Islet precursor cell (in vitro differentiated cells): Measurements from ENCODE around the gene TMEM86B.
A peak's percentile ranks its signal among the peaks of the same experiment; 100 is the strongest.

Experiments
- DNase-seq: peaks from one replicate; pipeline ENCODE4 v3.0.0-alpha.2; 2018

TMEM86B gene, protein sequence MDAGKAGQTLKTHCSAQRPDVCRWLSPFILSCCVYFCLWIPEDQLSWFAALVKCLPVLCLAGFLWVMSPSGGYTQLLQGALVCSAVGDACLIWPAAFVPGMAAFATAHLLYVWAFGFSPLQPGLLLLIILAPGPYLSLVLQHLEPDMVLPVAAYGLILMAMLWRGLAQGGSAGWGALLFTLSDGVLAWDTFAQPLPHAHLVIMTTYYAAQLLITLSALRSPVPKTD

GRCh38 chr19:55228403-55229031 is at the start of gene TMEM86B:
Gene TMEM86B (minus strand): TSS chr19:55228763. CDS start chr19:55228741, 22 bp downstream.
- DNase-seq = no peak

DNA sequence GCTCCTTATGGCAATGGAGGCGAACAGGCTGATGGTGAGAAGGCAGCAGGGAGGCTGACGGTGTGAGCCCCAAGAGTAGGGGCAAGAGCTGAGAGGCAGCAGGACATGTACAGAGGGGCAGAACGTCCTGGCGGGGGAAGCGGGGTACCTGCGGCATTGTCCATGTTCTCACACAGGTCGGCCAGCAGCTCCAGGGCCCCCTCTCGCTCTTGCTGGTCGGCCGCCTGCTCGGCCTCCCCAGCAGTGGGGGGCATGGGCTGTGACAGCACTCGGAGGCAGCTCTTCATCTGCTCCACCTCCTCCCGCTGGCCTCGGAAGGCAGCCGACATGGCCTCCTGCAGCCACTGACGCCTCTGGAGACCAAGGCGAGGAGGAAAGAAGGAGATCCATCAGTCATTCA is 48.9 kb upstream of the TMEM86B start:
- no peak for DNase-seq

DNA sequence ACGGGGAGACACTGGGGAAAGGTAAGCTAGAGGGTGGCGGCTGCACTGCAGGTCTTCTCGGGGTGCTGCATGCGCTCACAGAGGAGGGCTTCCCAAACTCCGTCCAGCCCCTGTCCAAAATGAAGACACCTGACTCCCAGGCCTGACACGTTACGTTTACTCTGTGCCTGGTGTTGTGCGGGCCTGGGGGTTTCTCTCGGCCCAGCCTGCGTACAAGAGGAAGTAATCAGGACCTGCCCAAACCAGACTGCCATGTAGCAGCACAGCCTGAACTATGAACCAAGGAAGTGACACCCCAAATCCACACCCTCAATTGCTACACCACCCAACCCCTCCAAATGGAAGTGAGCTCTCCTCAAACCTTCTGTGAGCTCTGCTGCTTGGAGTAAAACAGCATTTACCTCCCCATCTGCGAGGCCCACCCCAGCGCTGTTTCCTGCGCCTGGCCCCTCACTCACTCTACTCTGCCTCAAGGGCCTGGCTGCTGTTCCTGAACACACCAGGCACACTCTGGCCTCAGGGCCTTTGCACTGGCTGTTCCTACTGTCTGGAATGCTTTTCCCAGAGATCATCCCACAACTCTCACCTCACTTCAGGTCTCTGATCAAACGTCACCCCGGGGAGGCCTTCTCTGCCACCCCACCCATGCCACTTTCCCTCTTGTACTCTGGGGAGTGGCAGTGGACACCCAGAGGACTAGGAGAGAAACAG is 48.3 kb upstream of the TMEM86B start:
- no peak for DNase-seq

DNA sequence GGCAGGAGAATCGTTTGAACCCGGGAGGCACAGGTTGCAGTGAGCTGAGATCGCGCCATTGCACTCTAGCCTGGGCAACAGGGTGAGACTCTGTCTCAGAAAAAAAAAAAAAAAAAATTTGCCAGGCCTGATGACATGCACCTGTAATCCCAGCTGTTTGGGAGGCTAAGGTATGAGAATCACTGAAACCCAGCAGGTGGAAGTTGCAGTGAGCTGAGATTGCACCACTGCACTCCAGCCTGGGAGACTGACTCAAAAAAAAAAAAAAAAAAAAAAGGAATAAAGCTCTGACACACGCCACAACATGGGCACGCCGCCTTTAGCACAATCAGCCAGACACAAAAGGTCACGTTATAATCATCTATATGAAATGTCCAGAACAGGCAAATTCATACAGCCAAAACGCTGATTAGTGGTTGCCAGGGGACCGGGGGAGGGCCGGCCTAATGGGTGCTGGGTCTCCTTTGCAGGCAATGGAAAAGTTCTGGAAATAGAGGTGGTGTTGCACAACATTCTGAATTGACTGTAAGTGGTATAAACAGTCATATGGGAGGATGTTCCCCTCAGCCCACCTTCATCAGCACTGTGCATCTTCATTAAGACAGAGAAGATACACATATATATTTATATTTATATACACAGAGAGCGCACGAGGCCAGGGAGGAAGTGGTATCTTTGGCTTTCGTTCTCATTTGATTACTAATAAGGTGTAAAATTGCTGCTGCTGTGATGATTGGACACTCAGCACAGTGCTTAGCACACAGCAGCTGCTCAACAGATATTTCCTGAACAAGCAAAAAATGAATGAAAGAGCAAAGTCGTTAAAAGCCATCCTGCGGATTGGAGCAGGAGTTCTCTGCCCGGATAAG is 47.5 kb upstream of the TMEM86B start:
- no peak for DNase-seq

- no peak for DNase-seq
Observed at GRCh38 chr19:55273978-55274707, 45.6 kb upstream of the TMEM86B start.

DNA sequence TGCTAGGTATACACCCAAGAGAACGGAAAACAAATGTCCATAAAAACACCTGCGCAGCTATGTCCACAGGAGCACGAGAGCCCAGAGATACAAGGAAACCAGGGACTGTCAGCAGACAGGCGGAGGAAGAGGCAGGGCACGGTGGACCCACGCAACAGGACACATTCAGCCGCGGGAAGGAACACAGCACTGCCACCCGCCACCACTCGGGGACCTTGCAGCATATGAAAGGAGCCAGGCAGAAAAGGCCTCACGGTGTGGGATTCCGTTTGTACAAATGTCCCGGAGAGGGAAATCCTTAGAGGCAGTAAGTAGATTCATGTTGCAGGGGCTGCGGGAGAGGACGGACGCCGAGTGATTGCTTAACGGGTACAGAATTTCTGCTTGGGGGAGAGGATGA is 43.6 kb upstream of the TMEM86B start:
- no peak for DNase-seq

- no peak for DNase-seq
Observed at GRCh38 chr19:55270172-55270942, 41.8 kb upstream of the TMEM86B start.

DNA sequence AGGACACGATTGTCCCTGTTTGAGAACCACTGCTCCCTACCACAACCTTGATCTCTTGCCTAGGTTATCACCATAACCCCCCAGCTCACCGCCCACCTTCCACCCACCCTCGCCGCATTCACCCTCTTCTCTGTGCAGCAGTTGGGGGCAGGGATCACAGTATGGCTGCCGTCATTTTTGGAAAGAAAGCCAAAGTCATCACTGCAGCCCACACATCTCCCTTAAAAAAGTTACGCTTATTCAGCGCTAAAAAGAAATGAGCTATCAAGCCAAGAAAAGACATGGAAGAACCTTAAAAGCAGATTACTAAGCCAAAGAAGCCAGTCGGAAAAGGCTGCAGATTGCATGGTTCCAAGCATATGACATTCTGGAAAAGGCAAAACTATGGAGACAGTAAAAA is 40.7 kb upstream of the TMEM86B start:
- DNase-seq = no peak

DNA sequence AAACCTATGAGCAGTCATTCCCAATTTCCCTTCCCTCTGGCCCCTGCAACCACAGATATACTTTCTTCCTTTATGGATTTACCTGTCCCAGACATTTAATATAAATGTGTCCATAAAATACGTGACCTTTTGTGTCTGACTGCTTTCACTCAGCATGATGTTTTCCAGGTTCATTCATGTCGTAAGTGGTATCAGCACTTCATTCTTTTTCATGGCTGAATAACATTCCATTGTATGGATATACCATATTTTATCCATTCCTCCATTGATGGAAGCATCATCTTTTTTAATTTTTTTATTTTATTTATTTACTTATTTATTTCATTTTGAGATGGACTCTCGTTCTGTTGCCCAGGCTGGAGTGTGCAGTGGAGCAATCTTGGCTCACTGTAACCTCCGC is 38.3 kb upstream of the TMEM86B start:
- no peak for DNase-seq

GRCh38 chr19:55266404-55266803 is 37.8 kb upstream of the TMEM86B start:
- DNase-seq = no peak

DNA sequence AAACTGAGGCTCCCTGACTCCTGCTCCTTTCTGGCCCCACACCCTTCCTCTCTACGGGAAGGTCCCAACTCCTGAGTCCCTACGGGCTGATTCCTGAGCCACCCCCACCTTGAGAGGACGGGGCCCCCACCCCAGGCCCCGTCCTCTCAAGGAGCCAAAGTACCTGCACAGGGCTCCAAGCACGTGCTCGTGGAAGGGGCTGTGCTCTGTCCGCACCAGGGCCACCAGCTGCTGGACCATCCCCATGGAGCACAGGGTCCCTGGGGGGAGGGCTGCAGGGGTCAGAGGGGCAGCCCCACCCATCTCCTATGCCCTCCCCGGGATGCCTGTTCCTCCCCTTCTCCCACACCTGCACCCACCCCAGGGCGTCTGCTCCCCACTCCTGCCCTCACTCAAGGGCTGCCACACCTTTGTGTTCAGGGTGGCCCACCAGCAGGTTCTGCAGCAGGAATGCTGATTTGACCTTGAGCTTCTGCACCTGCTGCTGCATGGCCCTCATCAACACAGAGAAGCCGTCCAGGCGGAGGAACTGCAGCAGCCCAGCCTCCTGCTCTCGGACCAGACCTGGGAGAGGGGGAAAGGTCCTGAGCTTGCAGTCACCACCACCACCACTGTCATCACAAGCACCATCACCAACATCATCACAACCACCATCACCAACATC is 37.3 kb upstream of the TMEM86B start:
- DNase-seq = no peak

GRCh38 chr19:55265173-55265572 is 36.6 kb upstream of the TMEM86B start:
- DNase-seq = no peak

DNA sequence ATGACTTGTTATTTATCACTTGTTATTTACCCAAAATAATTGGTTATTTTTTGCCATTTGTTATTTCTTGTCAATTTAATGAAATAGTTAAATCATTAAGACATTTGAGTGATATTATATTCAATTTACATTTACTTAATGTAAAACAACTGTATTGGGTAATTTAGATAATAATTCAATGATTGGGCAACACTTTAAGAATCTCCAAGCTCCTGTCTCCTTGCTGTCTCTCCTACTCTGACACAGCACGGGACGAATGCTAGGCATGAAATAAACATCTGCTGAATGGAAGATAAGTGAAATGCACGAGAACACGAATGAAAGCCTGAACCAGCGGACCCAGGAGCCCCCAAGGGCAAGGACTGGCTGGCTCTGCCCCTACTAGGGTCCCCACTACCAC is 36.0 kb upstream of the TMEM86B start:
- DNase-seq = no peak

GRCh38 chr19:55262359-55262758 is 33.8 kb upstream of the TMEM86B start:
- no peak for DNase-seq

- no peak for DNase-seq
Observed at GRCh38 chr19:55261671-55262126, 33.1 kb upstream of the TMEM86B start.

DNA sequence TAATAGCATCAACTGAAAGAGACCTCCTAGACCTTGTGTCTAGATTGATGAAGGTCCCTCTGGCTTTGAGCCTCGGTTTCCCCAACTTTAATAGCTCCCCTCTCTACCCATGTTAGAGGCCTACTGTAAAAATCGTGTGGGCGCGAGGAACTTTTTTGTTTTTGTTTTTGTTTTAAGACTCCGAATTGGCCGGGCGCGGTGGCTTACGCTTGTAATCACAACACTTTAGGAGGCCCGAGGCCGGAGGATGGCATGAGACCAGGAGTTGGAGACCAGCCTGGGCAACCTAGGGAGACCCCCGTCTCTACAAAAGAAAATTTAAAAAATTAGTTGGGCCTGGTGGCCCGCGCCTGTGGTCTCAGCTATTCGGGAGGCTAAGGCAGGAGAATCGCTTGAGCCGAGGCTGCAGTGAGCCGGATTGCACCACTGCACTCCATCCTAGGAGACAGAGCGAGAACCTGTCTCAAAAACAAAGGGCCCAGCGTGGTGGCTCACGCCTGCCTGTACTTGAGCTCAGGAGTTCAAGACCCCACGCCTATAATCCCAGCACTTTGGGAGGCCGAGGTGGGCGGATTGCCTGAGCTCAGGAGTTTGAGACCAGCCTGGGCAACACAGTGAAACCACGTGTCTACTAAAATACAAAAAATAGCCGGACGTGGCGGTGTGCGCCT is 31.1 kb upstream of the TMEM86B start:
- no peak for DNase-seq

- DNase-seq = peak; percentile 99
Observed at GRCh38 chr19:55258828-55259539, 30.4 kb upstream of the TMEM86B start, which contains the start of gene PPP6R1. Gene PPP6R1 (minus strand): TSS chr19:55259017. CDS start chr19:55247103, 11,914 bp downstream.

DNA sequence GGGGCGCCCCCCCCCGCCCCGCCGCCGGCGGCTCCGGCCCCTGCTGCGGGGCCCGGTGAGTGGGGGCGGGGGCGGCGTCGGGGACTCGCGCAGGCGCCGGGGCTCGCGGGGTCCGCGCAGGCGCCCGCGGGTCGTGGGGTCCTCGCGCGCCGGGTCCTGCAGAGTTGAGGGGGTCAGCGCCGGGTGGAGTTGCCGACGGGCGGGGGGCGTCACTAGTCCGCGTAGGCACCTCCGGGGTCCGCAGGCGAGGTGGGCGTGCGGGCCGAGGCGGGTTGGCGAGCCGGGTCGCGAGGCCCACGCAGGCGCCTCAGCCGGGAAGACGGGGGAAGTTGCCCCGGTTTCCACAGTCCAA is 29.9 kb upstream of the TMEM86B start:
- no peak for DNase-seq
